HL-60 (cell line): ENCODE data around the gene CHFR.
"Not testable (repeated sequence)": the region's sequence is repeated elsewhere in the genome, so short reads cannot be mapped to it uniquely, and the experiment has no call there.

Experiments used
- GABPA ChIP-seq: IDR thresholded peaks from 2 replicates; pipeline ENCODE4 v1.6.1; 2012; ENCODE audit warnings: low read depth
- POLR2AphosphoS5 ChIP-seq: IDR thresholded peaks from 2 replicates; pipeline ENCODE4 v1.6.1; 2012; ENCODE audit warnings: low read depth
- SPI1 ChIP-seq: IDR thresholded peaks from 2 replicates; pipeline ENCODE4 v1.6.1; 2012; ENCODE audit warnings: low read depth, mild to moderate bottlenecking, borderline replicate concordance
- TF ChIP-seq, protein P1 (sequence below): IDR thresholded peaks from one replicate; pipeline ENCODE4 v1.5.1; 2011; ENCODE audit warnings: low read length, control low read depth, inconsistent platforms; ENCODE audit not compliant: insufficient read depth
- TF ChIP-seq, protein P2 (sequence below): IDR thresholded peaks from 2 replicates; pipeline ENCODE4 v1.6.1; 2012; ENCODE audit warnings: low read depth; ENCODE audit not compliant: insufficient replicate concordance

DNA sequence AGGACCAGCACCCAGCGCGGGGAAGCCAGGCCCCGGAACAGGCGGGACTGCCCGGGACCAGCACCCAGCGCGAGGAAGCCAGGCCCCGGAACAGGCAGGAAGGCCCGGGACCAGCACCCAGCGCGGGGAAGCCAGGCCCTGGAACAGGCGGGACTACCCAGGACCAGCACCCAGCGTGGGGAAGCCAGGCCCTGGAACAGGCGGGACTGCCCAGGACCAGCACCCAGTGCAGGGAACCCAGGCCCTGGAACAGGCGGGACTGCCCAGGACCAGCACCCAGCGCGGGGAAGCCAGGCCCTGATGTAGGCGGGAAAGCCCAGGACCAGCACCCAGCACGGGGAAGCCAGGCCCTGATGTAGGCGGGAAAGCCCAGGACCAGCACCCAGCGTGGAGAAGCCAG is 12.8 kb downstream of the CHFR start:
- TF ChIP-seq, protein P1, sequence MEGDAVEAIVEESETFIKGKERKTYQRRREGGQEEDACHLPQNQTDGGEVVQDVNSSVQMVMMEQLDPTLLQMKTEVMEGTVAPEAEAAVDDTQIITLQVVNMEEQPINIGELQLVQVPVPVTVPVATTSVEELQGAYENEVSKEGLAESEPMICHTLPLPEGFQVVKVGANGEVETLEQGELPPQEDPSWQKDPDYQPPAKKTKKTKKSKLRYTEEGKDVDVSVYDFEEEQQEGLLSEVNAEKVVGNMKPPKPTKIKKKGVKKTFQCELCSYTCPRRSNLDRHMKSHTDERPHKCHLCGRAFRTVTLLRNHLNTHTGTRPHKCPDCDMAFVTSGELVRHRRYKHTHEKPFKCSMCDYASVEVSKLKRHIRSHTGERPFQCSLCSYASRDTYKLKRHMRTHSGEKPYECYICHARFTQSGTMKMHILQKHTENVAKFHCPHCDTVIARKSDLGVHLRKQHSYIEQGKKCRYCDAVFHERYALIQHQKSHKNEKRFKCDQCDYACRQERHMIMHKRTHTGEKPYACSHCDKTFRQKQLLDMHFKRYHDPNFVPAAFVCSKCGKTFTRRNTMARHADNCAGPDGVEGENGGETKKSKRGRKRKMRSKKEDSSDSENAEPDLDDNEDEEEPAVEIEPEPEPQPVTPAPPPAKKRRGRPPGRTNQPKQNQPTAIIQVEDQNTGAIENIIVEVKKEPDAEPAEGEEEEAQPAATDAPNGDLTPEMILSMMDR, result not testable (repeated sequence)
- TF ChIP-seq, protein P2, sequence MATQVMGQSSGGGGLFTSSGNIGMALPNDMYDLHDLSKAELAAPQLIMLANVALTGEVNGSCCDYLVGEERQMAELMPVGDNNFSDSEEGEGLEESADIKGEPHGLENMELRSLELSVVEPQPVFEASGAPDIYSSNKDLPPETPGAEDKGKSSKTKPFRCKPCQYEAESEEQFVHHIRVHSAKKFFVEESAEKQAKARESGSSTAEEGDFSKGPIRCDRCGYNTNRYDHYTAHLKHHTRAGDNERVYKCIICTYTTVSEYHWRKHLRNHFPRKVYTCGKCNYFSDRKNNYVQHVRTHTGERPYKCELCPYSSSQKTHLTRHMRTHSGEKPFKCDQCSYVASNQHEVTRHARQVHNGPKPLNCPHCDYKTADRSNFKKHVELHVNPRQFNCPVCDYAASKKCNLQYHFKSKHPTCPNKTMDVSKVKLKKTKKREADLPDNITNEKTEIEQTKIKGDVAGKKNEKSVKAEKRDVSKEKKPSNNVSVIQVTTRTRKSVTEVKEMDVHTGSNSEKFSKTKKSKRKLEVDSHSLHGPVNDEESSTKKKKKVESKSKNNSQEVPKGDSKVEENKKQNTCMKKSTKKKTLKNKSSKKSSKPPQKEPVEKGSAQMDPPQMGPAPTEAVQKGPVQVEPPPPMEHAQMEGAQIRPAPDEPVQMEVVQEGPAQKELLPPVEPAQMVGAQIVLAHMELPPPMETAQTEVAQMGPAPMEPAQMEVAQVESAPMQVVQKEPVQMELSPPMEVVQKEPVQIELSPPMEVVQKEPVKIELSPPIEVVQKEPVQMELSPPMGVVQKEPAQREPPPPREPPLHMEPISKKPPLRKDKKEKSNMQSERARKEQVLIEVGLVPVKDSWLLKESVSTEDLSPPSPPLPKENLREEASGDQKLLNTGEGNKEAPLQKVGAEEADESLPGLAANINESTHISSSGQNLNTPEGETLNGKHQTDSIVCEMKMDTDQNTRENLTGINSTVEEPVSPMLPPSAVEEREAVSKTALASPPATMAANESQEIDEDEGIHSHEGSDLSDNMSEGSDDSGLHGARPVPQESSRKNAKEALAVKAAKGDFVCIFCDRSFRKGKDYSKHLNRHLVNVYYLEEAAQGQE, result not testable (repeated sequence)
- not testable (repeated sequence) for TF ChIP-seq POLR2AphosphoS5, GABPA, SPI1
